Renal cortex interstitium (tissue), 11 donors: ENCODE results near the gene FAM43A. TPM values are rescaled to one million over a fixed set of nuclear protein-coding genes. Genes with fewer than 3 reads are reported as not detected.

Source experiments
- DNase-seq, 11 donors: peaks; one replicate each; pipeline ENCODE4 v3.0.0-alpha.2; 2013; ENCODE audit warnings: low read depth in 9 of 11, low spot score in 4 of 11; ENCODE audit errors: extremely low read depth in 1 of 11
- polyA plus RNA-seq, 3 donors: library from polyadenylated mRNA; unstranded; fragments of 120-200 nt; gene quantifications; one replicate each; pipeline ENCODE4 v1.2.1, GENCODE V29; 2013; ENCODE audit not compliant: insufficient read length in 3 of 3

The FAM43A gene
- polyA plus RNA-seq, 3 donors, result 5.6 to 8.9 (median 8.4) TPM

DNA sequence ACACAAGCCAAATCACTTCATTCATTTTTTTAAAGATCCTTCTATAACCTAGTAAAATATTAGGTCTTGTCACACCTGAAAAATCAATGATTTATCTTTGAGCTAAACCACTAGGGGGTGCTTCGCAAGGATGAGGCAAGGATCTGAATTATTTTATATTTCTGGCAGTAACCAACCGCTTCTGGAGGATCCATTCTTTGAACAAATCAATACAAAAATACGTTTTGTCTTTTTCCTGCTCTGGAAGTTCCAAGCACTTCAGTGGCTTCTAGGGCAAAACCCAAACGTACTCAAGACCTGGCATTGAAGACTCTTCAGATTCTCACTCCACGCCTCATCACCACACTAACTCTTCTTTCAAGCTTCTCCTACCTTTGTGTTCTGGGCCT is 14.2 kb upstream of the FAM43A start:
- DNase-seq, result peak in 2 of 11 donors; percentile 8 to 10

- peak; percentile 91 to 99 (median 96) for DNase-seq
Observed at GRCh38 chr3:194671900-194672808, 13.5 kb upstream of the FAM43A start, which contains the start of gene LSG1. LSG1 (minus strand) TSS chr3:194672191; CDS start chr3:194672162, 29 bp downstream.

DNA sequence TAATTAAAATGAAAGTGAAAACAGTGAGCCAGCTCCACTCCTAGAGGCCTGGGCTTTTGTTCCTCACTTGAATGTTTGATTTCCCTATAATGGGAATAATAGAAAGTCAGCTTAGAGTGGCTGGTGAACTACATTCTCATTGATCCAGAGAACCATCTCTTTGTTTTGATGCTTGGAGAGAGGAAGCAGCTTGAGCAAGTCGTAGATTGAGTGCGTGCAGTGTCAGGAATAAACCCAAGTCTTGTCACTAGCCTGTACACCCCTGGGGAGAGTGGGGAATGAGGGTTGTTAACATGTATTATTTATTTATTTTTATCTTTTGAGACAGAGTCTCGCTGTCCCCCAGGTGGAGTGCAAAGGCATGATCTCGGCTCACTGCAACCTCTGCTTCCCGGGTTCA is 12.8 kb upstream of the FAM43A start:
- no peak for DNase-seq

DNA sequence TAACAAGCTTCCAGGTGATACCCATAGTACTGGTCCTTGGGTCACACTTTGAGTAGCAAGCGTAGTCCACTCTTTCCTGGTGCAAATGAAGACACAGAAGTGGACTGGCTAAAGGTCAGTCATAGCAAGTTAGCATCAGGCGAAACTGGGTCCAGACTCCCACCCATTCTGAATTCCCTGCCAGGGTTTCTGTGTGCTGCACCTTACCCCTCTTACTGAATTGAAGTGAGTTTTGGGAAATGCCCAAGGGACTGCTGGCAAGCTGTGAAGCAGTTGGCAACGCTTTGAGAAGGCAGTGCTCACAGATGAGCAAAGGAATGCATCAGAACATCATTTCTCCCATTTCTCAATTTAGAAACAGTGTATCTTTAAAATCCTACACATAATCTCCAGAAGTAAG is 11.9 kb upstream of the FAM43A start:
- DNase-seq, result no peak

- no peak for DNase-seq
Observed at GRCh38 chr3:194675081-194675640, 10.5 kb upstream of the FAM43A start.

- no peak for DNase-seq
Observed at GRCh38 chr3:194675680-194676079, 10.0 kb upstream of the FAM43A start.

- no peak for DNase-seq
Observed at GRCh38 chr3:194676471-194676870, 9.2 kb upstream of the FAM43A start.

DNA sequence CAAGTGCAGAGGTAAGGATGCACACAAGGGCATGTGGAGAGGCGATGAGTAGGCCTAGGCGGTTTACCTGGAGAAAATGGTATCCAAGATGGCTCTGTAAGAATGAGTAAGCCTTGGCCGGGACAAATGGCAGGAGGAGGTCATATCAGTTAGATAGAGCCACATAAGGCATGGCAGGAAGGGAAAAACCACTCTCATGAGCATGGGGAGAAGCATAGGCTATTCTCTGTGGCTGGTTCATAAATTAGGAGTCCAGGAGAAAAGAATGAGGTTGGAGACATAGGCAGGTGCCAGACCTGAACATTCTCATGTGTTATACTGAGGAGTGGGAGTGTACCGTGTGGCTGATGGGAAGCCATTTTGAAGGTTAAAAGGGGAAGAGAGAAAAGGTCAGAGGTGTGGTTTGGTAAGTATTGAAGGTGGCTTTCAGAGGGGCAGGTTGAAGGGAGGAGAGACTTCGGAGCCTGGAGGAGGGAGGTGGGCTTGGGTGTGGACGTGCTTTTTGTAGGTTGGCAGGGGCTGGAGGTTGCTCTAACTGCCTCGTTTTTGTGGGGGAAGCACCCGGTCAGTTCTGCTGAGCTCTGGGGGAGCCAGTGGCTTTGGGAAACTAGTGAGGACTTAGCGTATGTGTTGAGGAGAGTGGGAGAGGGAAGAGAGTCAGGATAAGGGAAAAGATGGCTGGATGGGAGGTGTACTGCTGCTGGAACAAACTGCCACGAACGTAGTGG is 4.6 kb upstream of the FAM43A start:
- no peak for DNase-seq

DNA sequence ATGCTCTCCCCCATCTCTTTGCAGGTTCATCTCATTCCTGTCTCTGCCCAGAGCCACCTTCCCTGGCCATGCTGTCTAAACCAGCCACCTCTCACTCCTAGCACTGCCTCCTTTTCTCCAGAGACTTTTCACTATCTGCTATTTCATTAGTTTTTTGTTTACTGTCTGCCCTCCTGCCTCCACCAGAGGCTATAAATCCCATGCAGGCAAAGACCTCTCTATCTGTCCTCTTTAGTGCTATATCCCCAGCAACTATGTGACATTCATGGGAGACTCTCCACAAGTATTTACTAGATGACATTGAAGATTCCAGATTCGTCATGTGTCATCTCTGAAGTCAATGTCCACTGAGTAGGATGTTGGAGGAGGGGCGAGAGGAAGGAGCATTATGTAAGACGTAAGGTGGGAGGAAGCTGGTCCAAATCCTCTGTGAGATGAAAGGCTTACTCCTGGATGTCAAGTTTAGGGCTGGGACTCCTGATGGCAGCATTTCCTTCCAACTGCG is 3.4 kb upstream of the FAM43A start:
- no peak for DNase-seq

DNA sequence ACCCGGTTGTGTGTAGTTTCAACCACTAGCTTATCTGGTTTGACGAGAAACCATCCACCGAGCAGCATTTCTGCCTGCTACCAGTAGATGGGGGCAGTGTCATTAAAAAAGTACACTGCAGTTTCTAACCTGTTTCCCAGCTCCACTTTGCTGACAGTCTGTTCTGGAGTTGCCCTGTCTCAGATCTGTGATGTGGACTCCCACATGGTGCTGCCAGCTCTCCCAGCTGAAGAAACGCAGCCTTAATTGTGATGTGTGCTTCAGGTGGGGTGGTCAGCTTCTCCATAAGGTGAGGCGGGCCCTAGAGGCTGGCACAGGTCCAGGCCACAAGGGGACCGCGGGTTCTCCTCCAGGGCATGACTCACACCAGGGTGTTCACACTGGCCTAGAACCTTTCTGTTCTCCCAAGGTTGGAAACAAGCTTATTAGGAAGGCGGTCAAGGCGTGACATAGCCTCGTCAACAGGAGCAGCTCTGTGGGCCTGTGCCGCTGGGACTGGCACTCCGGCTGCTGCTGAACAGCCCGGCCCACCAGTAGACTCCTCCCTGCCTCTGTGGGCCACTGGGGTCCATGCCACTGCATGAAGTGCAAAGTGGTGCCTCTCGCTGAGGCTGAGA is 2.9 kb upstream of the FAM43A start:
- DNase-seq, result peak in 9 of 11 donors; percentile 54 to 89 (median 74)

DNA sequence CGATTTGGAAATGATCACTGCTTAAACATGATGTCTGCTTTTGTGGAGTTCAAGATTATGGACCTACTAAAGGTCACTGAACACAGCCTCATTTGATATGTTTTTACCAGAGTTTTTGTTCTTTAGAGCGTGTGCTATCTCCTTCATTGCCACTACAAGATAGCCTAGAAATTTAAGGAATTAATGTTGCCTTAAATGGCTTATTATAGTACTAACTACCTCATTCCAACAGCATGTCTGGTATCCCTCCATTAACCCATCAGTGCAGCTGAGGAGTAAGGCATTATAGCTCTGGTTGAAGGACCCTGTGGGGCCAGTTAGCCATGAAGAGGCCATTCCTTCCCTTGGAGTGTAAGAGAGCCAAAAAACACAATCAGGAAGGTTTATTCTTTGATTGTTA is 2.3 kb upstream of the FAM43A start:
- no peak for DNase-seq

- no peak for DNase-seq
Observed at GRCh38 chr3:194685065-194685717, 492 bp upstream of the FAM43A start.

- DNase-seq, result no peak
Observed at GRCh38 chr3:194686414-194686815, 732 bp downstream of the FAM43A start.

DNA sequence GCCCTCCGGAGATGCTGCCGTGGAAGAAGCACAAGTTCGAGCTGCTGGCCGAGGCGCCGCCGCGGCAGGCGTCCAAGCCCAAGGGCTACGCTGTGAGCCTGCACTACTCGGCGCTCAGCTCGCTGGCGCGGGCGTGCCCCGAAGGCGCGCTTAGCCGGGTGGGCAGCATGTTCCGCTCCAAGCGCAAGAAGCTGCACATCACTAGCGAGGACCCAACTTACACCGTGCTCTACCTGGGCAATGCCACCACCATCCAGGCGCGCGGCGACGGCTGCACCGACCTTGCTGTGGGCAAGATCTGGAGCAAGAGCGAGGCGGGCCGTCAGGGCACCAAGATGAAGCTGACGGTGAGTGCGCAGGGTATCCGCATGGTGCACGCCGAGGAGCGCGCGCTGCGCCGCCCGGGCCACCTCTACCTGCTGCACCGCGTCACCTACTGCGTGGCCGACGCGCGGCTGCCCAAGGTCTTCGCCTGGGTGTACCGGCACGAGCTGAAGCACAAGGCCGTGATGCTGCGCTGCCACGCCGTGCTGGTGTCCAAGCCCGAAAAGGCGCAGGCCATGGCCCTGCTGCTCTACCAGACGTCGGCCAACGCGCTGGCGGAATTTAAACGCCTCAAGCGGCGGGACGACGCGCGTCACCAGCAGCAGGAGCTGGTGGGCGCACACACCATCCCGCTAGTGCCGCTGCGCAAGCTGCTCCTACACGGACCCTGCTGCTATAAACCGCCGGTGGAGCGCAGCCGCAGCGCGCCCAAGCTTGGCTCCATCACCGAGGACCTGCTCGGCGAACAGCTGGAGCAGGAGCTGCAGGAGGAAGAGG is 1.3 kb downstream of the FAM43A start:
- peak in 2 of 11 donors; percentile 27 to 40 for DNase-seq

- peak in 3 of 11 donors; percentile 25 to 52 (median 38) for DNase-seq
Observed at GRCh38 chr3:194687638-194688199, 2.0 kb downstream of the FAM43A start.

- DNase-seq, result peak in 1 of 11 donors; percentile 13
Observed at GRCh38 chr3:194688200-194688740, 2.6 kb downstream of the FAM43A start.

DNA sequence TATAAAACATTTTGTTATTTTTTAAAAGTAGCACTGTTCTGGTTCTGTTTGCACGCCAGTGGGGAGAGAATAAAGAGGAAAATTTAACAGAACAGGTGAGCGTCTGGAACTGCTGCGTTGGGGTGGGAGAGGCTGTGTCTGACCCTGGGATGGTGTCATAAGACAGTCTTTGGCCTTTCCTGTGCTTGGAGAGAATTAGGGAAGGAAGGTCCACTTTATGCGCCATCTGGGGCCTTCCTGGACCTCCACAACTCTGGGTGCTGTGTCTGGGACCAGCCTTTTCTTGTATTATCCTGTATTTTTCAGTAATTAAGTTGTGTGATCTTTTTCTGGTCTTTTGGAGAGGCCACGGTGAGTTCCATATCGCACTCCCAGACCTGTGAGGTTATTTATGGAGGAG is 3.3 kb downstream of the FAM43A start:
- no peak for DNase-seq
